ENCODE measurements around the gene ADORA2A.

The ADORA2A gene

DNA sequence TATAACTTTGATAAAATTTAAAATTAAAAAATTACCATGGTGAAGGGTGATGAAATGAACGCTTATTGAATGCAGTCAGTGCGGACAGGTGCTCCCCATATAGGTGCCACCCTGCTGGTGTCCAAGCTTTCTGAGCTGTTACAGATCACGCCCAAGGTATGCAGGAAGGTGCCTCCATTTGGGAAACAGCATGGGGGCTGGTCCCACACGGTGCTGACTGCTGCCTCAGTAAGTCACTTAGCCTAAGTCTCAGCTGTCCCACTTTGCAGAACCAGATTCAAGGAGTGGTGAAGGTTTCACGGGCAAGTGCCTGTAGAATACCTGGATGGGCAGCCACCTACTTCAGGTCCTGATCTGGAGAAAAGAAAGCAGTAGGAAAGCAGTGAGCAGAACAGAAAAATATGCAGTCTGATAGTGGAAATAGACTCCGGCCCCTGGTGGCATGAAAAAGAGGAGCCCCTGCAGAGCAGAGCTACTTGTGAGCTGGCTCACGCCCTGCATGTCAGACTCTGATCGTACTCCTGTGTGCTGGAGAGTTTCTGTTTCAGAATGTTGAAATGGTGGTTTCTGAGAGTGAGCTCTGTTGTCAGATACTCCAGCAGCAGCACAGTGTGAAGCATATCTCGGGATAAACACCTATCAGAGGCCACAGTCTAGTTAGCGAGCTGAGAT, 33.2 kb downstream of the ADORA2A start:
- TF ChIP-seq YY1 (IDR thresholded peaks at IDR 0.05; ENCODE audit: low read depth) (peak; percentile 44; the same call in 1 of the 2 replicates), TCF12 (IDR thresholded peaks at IDR 0.05; ENCODE audit: low read depth) (peak; percentile 65; the same call in 1 of the 2 replicates), EP300 (IDR thresholded peaks at IDR 0.05; ENCODE audit: borderline replicate concordance) (peak; percentile 34; the same call in 1 of the 2 replicates), ZBTB7A (IDR thresholded peaks at IDR 0.05; ENCODE audit: low read depth) (no peak), TEAD4 (IDR thresholded peaks at IDR 0.05) (peak; percentile 61; the same call in 1 of the 2 replicates), CREB1 (IDR thresholded peaks at IDR 0.05; ENCODE audit: low read depth) (no peak)
- TF ChIP-seq, protein P1, sequence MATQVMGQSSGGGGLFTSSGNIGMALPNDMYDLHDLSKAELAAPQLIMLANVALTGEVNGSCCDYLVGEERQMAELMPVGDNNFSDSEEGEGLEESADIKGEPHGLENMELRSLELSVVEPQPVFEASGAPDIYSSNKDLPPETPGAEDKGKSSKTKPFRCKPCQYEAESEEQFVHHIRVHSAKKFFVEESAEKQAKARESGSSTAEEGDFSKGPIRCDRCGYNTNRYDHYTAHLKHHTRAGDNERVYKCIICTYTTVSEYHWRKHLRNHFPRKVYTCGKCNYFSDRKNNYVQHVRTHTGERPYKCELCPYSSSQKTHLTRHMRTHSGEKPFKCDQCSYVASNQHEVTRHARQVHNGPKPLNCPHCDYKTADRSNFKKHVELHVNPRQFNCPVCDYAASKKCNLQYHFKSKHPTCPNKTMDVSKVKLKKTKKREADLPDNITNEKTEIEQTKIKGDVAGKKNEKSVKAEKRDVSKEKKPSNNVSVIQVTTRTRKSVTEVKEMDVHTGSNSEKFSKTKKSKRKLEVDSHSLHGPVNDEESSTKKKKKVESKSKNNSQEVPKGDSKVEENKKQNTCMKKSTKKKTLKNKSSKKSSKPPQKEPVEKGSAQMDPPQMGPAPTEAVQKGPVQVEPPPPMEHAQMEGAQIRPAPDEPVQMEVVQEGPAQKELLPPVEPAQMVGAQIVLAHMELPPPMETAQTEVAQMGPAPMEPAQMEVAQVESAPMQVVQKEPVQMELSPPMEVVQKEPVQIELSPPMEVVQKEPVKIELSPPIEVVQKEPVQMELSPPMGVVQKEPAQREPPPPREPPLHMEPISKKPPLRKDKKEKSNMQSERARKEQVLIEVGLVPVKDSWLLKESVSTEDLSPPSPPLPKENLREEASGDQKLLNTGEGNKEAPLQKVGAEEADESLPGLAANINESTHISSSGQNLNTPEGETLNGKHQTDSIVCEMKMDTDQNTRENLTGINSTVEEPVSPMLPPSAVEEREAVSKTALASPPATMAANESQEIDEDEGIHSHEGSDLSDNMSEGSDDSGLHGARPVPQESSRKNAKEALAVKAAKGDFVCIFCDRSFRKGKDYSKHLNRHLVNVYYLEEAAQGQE (IDR thresholded peaks at IDR 0.05; ENCODE audit: low read depth), result no peak

DNA sequence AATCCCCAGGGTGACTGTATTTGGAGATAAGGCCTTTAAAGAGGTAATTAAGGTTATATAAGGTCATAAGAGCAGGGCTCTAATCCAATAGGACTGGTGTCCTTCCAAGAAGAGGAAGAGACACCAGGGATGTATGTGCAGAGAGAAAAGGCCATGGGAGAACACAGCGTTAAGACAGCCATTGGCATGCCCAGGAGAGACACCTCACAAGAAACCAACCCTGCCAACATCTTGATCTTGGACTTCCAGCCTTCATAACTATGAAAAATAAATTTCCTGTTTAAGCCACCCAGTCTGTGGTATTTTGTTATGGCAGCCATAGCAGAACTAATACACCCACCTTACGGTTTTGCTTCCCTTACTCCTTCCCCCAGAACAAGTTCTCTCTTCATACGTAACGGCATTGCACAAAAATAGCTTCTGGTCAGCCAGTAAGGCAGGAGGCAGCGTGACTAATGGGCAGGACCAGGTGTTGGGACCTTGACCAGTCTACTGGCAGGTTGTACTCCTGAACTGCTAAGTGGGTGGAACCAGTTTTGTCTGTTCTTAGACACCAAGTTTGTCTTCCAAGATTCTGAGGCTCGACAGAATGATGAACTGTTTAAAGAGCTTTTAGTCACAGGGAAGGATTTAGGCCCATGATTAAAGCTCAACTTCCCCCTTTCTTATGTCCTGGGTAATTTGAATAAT, 35.8 kb downstream of the ADORA2A start:
- no peak for TF ChIP-seq EP300 (IDR thresholded peaks at IDR 0.05; ENCODE audit: borderline replicate concordance)
- TF ChIP-seq NFIC (IDR thresholded peaks at IDR 0.05), result no peak
- TF ChIP-seq, protein P1 (IDR thresholded peaks at IDR 0.05; ENCODE audit: low read depth), result no peak
- TF ChIP-seq RAD21 (IDR thresholded peaks at IDR 0.05; ENCODE audit: low read depth), result no peak
- TF ChIP-seq TAF1 (IDR thresholded peaks at IDR 0.05; ENCODE audit: low read depth), result no peak
- no peak for TF ChIP-seq CREB1 (IDR thresholded peaks at IDR 0.05; ENCODE audit: low read depth)
- TF ChIP-seq, protein P2, sequence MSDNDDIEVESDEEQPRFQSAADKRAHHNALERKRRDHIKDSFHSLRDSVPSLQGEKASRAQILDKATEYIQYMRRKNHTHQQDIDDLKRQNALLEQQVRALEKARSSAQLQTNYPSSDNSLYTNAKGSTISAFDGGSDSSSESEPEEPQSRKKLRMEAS (IDR thresholded peaks at IDR 0.05), result no peak
- TF ChIP-seq EGR1 (IDR thresholded peaks at IDR 0.05), result no peak
- TF ChIP-seq FOXM1 (IDR thresholded peaks at IDR 0.05; ENCODE audit: borderline replicate concordance, low read depth), result no peak
- TF ChIP-seq TEAD4 (IDR thresholded peaks at IDR 0.05), result no peak
- no peak for TF ChIP-seq YY1 (IDR thresholded peaks at IDR 0.05; ENCODE audit: low read depth)
- TF ChIP-seq, protein P3, sequence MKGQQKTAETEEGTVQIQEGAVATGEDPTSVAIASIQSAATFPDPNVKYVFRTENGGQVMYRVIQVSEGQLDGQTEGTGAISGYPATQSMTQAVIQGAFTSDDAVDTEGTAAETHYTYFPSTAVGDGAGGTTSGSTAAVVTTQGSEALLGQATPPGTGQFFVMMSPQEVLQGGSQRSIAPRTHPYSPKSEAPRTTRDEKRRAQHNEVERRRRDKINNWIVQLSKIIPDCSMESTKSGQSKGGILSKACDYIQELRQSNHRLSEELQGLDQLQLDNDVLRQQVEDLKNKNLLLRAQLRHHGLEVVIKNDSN (IDR thresholded peaks at IDR 0.05), result no peak
- no peak for TF ChIP-seq TCF12 (IDR thresholded peaks at IDR 0.05; ENCODE audit: low read depth)
- TF ChIP-seq CEBPB (IDR thresholded peaks at IDR 0.05), result no peak
- no peak for TF ChIP-seq ZBTB7A (IDR thresholded peaks at IDR 0.05; ENCODE audit: low read depth)

DNA sequence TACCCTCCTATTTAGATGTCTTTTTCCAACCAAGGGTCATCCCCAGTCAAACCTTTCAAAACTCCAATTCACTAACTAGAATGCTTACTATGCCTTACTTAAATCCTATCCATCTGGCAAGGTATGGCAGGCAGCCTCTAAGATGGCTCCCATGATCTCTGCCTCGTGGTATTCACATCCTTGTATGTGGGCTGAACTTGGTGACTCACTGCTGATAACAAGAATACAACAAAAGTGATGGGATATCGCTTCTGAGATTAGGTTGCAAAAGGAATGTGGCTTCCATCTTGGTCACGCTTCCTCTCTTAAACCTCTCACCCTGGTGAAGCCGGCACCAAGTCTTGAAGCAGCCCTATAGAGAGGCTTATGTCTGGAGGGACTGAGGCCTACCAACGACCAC, 38.2 kb downstream of the ADORA2A start:
- TF ChIP-seq CEBPB (IDR thresholded peaks at IDR 0.05) (no peak), YY1 (IDR thresholded peaks at IDR 0.05; ENCODE audit: low read depth) (no peak), EP300 (IDR thresholded peaks at IDR 0.05; ENCODE audit: borderline replicate concordance) (no peak)
- TF ChIP-seq, protein P3 (IDR thresholded peaks at IDR 0.05), result no peak
- TF ChIP-seq, protein P1 (IDR thresholded peaks at IDR 0.05; ENCODE audit: low read depth), result no peak
- TF ChIP-seq, protein P2 (IDR thresholded peaks at IDR 0.05), result no peak

DNA sequence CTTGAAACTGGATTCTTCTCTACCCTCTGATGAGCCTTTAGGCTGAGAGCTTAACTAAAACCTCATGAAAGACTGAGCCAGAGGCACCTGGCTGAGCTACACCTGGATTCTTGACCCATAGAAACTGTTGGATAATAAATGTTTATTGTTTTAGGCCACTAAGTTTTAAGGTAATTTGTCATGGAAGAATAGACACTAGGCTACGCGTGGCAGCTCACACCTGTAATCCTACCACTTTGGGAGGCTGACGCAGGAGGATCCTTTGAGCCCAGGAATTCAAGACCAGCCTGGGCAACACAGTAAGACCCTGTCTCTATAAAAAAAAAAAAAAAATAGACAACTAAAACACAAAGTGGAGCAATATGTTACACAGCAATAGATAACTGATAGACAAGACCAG, 38.6 kb downstream of the ADORA2A start:
- TF ChIP-seq YY1 (IDR thresholded peaks at IDR 0.05; ENCODE audit: low read depth), result no peak
- peak; percentile 90 for TF ChIP-seq TCF12 (IDR thresholded peaks at IDR 0.05; ENCODE audit: low read depth)
- TF ChIP-seq EP300 (IDR thresholded peaks at IDR 0.05; ENCODE audit: borderline replicate concordance), result peak; percentile 56; the same call in 1 of the 2 replicates
- TF ChIP-seq ZBTB7A (IDR thresholded peaks at IDR 0.05; ENCODE audit: low read depth), result no peak
- TF ChIP-seq FOXM1 (IDR thresholded peaks at IDR 0.05; ENCODE audit: borderline replicate concordance, low read depth), result no peak
- TF ChIP-seq CREB1 (IDR thresholded peaks at IDR 0.05; ENCODE audit: low read depth), result no peak
- peak; percentile 51; the same call in 1 of the 2 replicates for TF ChIP-seq NFIC (IDR thresholded peaks at IDR 0.05)
- TF ChIP-seq TAF1 (IDR thresholded peaks at IDR 0.05; ENCODE audit: low read depth), result no peak
- TF ChIP-seq RAD21 (IDR thresholded peaks at IDR 0.05; ENCODE audit: low read depth), result no peak
- TF ChIP-seq, protein P1 (IDR thresholded peaks at IDR 0.05; ENCODE audit: low read depth), result no peak
- no peak for TF ChIP-seq CEBPB (IDR thresholded peaks at IDR 0.05)
- no peak for TF ChIP-seq EGR1 (IDR thresholded peaks at IDR 0.05)
- TF ChIP-seq, protein P3 (IDR thresholded peaks at IDR 0.05), result no peak
- TF ChIP-seq, protein P2 (IDR thresholded peaks at IDR 0.05), result 0 out of 2 replicates have a peak, but pooled peaks have one; percentile 13
- TF ChIP-seq TEAD4 (IDR thresholded peaks at IDR 0.05), result peak; percentile 69
